CD1c-positive myeloid dendritic cell (primary cell): ENCODE results near the gene HIRIP3.
A peak's percentile ranks its signal among the peaks of the same experiment; 100 is the strongest.
"Not testable (repeated sequence)": the region's sequence is repeated elsewhere in the genome, so short reads cannot be mapped to it uniquely, and the experiment has no call there.

Experiments
- DNase-seq: peaks from one replicate; pipeline ENCODE4 v3.0.0-alpha.2; 2016; ENCODE audit errors: extremely low spot score

Gene HIRIP3

DNA sequence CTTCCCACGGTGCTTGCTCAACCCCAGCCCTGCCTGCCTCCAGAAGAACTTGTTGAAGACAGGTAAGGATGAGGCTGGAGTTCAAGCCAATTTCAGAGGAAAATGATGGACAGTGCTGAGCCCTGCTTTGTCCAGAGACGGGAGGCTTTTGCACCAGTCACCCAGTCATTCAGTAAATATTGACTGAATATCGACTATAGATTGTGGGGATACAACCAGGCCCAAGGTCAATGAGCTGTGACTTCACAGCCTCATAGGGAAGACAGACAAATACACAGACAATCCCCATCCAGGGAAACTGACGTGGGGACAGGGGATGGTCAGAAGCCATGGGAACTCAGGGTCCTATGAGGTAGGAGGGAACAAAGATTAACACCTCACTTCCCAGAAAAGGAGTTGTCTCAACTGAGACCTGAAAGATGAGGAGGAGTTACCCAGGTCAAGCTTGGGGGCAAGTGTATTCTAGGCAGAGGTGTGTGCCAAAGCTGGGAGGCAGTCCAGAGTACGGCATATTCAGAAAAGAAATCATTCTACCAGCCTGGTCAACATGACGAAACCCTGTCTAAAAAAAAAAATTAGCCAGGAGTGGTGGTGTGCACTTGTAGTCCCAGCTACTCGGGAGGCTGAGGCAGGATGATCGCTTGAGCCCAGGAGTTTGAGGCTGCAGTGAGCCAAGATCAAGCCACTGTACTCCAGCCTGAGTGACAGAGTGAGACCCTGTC lies 21.3 kb upstream of the HIRIP3 start:
- no peak for DNase-seq

DNA sequence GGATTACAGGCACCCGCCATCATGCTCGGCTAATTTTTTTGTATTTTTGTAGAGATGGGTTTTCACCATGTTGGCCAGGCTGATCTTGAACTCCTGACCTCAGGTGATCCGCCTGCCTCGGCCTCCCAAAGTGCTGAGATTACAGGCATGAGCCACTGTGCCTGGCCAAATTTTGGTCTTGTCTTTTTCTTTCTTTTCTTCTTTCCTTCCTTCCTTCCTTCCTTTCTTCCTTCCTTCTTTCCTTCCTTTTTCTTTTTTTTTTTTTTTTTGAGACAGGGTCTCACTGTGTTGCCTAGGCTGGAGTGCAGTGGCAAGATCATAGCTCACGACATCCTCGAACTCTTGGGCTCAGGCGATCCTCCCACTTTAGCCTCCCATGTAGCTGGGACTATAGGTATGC lies 20.0 kb upstream of the HIRIP3 start:
- not testable (repeated sequence) for DNase-seq

DNA sequence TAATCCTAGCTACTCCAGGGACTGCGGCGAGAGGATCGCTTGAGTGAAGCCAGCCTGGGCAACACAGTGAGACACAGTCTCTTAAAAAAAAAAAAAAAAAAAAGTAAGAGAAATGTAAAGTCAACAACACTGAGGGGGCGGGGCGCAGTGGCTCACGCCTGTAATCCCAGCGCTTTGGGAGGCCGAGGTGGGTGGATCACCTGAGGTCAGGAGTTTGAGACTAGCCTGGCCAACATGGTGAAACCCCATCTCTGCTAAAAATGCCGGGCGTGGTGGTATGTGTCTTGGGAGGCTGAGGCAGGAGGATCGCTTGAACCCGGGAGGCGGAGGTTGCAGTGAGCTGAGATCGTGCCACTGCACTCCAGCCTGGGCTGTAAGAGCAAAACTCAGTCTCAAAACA lies 17.2 kb upstream of the HIRIP3 start:
- not testable (repeated sequence) for DNase-seq

DNA sequence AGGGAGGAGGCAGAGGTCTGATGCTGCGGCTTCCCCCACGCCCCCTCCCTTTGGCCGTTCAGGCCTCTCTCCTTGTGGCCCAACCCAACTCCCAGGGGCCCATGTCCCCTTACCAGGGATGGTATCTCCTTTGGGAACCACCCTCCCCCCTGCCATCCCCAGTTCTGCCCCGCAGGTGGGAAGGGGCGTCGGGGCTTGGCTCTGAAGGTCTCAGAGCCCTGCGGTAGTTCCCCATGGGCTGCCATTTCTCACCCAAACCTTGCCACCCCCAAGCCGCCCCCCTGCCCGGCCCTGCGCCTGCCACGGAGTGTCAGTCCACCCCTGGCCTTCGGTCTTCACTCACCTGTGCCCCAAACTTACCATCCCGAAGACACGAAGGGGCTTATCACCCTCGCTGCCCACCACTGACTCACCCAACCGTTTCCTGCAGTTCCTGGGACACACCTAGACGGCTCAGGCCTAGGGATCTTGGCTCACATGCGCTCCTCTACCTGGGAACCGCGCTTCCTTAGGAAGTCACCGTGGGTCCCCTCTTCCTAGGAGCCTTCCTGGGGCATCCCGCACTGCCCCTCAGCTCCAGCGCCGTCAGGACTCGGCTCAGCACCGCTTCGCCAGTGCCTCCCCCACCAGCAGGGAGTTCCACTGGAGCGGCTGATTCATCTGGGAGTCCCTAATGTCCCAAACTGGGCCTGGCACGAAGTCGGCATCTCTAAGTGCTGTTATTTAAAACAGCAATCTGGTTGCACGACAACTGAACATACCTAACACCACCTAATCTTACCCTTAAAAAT lies 16.5 kb upstream of the HIRIP3 start:
- DNase-seq = no peak

DNA sequence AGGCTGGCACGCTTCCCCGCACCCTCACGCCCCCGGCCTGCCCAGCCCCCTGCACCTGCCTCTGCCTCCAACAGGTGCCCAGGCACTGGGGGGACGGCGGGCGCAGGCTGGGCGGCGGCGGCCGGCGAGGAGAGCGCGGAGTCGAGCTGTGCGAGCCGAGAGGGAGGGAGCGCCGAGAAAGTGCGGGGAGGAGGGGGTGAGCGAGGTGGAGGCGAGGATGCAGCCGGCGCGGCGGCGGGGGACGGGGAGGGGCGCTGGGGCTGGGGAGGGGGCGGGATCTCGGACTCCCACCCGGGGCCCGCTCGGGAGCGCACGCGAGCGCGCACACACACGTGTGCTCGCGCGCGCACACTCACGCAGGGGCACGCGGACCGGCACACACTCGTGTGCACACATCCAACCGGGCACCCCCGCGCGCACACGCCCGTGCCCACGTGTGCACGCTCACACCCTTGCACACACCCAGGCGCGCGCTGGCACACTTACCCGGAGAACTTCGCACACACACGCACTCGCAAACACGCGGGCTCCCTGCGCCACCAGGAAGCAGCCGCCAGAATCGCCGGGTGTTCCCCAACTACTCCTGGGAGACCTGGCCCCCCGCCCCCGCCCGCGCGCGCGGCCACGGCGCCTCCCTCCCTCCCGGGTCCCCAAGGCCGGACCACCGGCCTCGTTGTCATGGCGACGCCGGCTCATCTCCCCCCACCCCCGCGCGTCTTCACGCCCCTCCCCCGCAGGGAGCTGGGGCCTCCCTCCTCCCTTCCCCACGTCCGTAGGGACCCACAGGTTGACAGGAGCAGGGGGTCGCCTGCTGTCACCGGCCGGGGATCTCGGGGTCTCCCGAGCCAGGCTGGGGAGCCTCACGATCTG lies 15.7 kb upstream of the HIRIP3 start, which contains the start of gene DOC2A:
Gene DOC2A, minus strand, starts transcription at position 184 of the 870 bp plus-strand sequence. CDS start 805 bp downstream, outside the sequence.
- no peak for DNase-seq

DNA sequence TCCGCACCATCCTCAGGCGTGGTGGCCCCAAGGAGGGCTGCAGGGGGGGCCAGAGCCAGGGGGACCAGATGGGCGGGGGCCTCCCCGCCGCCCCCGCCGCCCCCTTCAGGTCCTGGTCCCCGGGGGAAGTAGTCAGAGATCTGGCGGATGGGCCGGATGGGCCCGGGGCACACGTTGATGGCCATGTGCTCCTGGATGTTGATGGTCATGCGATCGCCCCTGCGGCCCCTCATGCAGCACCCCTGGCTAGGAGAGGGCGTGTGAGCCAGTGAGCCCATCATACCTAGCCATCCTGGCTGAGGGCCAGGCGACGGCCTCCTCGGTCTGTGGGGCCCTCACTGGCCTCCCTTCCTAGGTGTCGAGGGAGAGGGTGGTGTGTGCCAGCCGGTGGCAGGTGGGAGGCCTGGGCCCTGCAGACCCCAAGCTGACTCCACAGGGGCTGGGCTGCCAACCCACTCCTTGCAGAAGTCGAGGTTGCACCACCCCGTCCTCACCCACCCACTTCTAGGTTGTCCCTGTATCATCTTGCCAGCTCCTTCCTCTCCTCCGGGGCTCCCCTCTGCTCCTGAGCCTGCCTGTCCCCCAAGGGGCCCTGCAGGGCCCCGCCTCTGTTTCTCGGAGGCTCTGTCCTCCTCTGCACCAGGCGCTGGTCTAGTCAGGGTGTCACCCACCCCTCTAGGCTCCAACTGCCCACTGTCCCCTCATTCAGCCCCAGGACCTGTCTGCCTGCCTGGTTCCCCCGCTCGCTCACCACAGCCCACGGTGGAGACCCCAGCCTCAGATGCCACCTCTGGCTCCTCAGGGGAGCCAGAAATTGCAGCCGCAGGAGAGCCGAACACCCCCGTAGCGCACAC lies 14.8 kb upstream of the HIRIP3 start:
- no peak for DNase-seq

DNA sequence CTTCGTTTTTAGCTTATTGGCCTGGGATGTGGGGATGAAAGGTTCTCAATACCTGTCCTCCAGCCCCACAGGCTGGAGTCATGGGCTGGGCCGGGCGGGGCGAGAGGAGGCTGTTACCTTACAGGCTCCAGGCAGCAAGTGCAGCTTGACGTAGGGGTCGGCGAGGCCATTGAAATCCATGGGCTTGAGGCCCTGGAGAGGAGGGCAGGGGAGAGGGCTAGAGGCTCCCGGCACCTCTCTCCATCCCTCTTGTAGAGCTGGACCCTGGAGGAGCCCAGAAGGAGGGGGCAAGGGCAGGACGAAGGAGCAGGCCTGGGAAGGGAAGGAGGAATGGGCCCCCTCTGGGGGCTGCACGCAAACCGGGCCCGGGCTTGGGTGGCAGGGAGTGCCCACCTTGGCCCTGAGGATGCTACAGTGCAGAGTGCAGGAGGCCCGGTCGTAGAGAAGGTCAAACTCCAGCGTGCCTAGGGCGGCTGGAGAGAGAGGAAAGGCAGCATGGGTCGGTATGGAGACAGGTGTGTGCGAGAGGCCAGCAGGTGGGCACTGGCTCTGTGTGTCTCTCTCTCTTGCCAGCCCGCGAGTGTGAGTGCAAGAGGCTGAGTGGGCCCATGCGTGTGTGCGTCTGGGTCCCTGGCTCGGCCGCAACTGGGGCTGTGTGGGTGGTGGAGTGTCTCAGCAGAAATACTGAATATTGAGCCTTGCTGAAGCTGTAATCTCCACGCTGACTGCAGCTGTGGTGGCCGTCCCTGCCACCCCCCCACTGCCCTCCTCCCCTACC lies 13.9 kb upstream of the HIRIP3 start:
- no peak for DNase-seq

DNA sequence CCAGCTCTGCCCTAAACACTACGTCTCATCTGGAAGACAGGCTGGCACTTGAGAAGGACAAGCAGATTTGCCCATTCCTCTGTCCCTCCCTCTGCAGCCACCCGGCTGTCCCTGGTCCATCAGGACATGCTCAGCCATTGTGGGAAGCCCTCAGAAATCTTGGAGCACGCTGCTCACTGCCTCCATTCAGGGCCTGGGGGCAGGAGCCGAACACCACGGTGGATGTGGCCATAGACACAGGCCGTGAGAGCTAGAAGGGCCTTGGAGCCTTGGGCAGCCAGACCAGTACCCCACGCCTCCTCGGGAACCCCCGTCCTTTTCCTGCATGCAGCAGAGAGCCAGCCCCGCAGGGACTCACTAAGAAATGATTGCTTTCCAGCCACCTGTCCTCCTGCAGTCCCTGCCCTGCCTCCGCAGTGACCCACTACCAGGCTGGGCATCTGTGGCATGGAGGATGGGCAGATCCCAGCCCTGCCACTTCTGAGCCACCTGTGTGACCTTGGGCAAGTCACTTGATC lies 12.0 kb upstream of the HIRIP3 start:
- DNase-seq = no peak

DNA sequence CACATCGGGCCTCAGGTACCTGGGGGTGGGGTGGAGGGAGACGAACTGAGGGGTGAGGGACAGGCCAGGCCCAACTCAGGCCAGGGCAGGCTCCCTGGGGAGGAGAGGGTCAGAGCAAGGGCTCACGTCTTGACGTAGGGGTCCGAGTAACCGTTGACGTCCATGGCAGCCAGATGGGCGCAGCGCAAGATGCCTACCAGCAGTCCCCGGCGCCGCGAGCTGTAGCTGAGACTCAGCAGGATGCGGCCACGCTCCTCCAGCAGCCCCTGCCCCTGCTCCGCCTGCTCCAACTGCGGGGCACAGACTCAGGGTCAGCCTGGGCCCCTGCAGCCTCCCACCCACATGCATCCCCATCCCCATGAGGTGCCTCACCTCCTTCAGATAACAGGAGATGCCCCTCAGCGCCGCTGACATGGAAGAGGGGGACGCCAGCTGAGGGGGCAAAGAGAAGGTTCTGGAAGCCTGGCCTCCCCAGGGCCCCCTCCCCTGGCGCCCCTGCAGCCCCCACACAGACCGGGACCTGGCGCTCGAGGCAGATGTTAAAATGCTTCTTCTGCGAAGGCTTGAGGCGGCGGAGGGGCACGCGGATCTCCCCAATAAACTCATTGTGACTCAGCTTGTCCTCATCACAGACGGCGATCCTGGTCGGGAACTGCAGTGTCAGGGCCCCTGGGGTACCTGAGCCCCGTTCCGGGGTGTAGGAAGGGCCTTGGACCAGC lies 11.4 kb upstream of the HIRIP3 start:
- no peak for DNase-seq

DNA sequence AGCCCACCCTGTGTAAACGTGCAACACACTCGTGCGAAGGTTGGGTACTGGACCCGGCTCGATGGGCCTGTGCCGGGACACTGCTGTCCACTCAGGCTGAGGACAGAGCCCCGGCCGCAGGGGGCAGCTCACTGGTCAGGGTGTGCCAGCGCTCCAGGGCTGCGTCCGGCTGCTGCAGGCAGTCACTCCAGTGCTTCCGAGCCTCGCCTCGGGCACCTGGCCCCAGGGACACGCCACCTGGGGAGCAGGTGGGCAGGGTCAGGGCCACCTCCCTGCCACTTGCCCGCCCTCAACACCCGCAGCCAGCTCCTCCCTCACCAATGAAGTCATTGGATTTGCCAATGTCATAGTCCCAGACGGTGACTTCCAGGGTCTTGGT lies 10.7 kb upstream of the HIRIP3 start:
- no peak for DNase-seq

DNA sequence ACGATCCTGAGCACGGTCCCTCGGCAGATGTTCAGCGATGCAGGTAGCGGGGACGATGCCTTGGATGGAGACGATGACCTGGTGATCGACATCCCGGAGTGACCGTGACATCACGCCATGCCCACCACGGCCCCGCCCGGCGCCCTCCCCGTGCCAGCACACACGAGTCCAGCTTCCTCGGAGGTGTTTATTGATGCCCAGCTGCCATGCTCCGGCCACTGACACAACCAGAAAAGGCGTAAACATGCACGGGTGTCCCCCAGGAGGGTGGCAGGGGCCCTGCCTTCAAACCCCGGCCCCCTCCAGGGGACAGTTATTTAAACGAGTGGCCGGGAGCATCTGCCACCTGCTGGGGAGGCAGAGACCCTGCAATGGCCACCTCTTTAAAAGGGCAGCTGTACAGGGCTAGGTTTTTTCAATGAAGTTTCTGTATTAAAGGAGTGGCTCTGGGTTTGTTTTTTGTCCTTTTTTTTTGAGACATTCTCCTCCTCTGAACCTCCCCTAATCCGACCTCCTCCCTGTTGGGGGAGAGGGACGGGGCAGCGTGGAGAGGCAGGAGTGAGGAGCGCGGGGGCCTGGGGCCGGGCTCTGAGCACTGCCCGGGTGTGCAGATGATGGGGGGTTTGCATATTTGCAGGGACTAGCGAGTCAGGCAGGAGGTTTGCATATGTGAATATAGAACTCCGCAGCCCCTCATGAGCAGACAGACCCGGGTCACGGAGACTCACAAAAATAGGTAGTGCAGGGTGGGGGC lies 10.1 kb upstream of the HIRIP3 start:
- DNase-seq = peak; percentile 51

DNA sequence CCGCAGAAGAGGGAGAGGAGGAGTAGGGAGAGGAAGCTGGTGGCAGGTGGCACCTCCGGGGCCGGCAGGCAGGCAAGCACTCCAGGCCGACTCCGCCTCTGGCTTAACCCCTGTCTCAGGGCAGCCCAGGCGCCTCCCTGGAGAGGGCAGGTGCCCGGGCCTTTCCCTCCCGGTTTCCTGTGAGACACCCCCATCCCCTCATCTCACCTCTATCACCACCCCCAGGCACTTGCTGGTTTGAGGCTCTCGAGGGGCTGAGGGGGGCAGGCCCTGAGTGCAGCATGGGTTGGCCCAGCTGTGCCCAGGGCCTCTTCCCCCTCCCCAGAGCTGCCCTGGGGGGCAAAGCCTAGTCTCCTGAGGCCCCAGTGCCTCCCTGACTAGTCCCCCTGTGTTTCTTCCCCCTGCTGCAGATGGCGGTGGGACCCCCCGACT lies 9.4 kb upstream of the HIRIP3 start:
- no peak for DNase-seq

DNA sequence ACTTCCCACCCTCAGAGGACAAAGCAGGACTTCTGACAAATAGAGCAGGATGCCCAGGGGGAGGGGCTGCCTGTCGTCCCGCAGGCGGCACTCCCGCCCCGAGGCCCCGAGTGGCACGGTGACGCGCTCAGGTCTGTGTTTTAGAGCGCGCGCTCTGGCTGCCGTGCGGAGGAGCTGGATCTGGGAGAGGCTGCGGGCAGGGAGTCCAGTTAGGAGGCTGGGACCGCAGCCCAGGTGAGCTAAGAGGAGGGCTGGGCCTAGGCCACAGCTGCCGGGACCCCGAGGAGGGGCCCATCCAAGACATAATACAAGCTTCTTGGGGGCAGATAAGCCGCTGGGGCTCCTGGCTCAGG lies 9.0 kb upstream of the HIRIP3 start:
- no peak for DNase-seq

DNA sequence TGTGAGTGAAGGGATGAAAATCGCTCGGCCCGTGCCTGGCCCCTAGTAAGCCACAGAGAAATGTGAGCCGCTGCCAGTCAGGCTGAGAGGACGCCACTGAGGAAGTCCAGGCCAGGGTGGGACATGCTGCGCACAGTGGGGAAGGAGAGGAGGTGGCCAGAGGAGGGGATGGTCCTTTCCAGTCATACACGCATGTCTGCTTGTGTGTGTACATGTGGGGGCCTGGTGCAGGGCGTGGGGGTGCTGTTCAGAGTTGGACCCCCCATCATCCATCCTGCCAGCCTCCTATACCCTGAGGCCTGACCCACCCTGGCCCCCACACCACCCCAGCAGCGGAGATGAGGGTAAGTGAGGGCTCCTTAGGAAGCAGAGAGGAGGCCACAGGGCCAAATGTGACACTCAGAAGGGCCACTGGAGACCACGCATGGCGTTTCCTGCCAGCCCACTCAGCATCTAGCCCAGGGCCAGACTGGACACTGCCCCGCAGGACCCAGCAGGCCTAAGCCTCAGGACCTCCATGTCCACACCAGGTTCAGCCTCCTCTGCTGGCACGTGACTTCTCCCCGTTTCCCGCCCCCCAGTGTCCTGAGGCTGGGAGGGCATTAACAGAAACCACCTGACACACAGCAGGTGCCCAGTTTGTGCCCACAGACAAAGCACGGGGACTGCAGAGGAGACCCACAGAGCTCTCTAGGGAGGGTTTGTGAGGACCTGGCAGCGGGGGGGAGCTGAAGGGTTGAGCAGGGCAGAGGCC lies 8.4 kb upstream of the HIRIP3 start:
- no peak for DNase-seq

DNA sequence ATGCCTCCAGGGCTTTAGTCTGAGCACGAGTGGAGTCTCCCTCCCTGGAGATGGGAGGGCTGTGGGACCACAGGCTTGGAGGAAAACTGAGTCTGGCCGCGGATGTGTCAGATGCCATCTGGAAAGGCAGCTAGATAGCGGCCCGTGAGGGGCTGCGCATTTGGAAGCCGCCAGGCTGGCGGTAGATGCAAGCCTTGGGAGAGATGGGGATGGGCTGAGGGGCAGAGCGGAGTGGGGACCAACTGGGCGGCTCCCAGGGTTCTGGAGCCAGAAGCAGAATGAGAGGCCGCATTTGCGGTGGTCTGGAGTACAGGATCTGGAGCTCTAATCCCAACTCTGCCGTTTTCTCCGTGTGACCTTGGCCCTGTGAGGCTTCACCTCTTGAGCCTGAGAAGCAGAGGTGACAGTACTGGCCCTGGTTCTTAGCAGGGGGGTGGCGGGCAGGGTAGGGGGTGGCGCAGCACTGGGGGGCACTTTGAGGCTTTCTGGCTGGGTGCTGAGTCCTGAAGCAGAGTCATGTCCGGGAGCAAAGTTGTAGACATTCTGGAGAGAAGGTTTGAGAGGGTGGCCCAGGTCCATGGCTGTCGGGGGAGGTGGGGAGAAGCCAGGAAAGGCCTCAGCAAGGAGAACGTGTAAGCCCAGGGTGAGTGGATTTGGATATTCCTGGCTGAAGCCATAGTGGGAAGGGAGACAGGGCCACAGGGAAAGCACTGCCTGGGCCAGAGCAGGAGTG lies 7.4 kb upstream of the HIRIP3 start:
- DNase-seq = no peak

DNA sequence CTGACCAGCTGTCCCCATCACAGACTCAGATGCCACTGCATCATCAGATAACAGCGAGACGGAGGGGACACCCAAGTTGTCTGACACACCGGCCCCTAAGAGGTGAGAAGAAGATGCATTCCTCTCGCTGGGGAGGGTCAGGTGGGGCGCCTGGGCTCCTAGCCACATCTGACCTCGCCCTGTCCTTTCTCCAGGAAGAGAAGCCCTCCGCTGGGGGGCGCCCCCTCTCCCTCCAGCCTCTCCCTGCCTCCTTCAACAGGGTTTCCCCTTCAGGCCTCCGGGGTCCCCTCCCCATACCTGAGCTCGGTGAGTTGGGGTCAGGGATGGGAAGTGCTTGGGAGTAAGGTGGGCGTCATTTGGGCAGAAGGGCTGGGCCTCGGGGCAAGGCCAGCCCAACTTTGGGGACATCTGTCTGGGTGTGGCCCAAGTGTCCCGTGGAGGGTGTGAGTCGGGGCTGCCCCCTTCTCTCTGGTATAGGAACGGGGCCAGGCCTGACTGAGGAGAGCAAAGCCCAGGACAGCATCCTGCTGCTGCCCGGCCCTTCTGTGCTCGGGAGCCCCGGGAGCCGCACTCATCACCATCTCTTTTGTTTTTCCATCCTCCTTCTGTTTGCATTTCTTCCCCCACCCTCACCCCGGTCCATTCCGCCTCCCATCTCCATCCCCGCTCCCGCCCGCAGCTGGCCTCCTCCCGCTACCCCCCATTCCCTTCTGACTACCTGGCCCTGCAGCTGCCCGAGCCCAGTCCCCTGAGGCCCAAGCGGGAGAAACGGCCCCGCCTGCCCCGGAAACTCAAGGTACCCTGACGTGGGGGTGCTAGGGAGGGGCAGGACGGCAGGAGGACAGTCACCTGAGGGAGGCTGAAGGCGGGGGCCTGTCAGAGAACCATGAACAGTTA lies 5.6 kb upstream of the HIRIP3 start:
- no peak for DNase-seq

DNA sequence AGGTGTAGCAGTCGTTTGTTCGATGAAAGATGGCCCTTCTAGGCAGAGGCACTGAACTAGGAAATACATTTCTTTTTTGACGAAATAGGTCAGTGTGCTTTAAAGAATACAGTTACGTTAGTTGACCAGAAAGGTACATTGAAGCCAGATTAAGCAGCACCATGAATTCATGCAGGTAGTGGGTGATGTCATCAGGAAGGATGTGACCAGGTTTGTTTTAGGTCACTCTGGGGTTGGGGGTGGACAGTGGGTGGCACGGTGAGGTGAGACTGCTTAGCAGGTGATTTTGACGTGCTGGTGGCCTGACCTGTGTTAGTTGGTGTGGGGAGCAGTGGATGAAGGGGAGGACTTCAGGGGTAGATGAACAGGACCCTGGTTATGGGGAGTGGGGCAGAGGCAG lies 4.2 kb upstream of the HIRIP3 start:
- DNase-seq = no peak
